ENCODE results near the gene RNASEH2B.

Gene RNASEH2B

DNA sequence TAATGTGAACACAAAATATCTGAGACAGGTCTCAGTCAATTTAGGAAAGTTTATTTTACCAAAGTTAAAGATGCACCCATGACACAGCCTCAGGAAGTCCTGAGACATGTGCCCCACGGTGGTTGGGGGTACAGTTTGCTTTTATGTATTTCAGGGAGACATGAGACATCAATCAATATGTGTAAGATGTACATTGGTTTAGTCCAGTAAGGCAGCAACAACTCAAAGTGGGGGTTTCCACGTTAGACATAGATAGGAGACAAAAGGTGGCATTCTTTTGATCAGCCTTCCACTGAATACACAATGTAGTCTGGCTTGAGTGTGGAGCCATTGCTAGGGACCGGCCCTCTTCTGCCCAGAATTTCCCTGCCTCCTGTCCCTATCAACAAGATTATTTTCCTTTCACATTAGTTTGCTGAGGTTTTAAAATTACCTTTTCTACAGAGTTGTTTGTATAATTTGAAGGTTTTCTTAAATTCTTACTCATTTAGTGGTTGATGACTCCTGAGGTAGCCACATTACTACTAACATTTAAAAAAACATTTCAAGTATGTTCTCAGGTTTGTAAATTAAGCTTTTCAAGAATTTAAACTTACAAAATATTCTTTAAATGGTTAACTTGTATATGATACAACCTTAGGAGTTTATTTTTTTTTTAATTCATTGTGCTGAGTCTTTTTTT, 33.2 kb downstream of the RNASEH2B start:
- DNase-seq: no peak

DNA sequence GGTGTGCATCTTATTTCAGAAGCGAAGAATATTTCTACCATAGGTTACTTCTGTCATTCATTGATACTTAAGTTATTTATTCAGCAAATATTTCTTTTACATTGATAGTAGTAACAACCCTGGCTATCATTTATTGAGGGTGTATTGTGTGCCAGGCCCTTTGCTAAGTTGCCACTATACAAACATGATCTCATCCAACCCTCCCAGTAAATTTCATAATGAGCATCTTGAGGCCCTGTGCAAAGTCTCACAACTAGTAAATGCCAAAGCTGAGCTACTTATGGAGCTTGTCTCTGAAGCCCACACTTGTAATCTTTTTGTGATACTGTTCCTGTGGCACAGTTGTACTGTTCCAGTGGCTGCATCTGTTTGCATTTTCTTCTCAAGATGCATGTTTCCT, 36.1 kb downstream of the RNASEH2B start:
- DNase-seq: no peak

DNA sequence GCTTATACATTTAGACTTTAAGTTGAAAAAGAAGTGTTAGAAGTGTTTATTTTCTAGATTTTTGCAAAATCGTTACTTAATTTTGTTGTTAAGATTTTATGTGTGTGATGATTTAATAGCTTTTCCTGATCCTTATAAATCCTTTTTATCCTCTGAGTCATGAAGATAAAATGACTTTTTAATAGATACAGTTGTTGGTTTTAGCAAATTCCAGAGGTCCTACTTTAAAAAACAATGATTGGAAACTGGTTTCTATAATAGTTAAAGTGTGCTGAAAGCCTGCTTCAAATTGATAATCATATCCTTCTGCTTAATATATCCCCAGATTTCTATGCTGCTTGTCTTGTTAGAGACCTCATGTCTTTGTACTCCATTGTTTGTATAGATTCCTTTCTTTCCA, 39.0 kb downstream of the RNASEH2B start:
- DNase-seq: no peak

DNA sequence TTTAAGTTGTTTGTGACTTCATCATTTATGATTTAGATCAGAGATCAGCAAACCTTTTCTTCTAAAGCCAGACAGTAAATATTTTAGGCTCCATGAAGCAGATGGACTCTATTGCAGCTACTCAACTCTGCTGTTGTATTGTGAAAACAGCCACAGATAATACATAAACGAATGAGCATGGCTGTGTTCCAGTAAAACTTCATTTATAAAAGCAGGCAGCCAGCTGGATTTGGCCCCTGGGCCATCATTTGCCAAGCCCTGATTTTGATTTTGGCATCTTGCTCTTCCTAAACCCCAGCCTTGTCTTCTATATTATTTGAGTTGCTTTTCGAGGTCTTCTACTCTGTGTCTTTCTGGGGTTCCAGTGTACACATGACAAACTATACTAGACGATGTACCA, 41.3 kb downstream of the RNASEH2B start:
- DNase-seq: no peak

DNA sequence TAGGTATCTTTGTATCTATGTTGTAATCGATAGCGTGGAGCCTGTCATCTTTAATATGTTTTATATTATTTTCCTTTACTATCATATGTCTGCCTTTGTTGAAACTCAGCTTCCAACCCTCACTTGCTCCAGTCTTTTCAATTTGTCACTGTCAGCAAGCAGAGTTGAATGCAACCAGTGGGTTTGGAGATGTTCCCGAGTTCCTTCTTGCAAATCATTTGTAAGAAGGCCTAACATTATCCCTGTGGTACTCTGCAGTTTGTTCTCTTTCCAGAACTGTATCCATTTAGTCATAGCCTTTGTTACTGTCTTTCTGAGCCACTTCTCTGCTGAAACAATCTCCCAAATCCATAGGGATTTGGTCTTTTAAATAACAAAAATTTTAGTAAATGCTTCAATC, 41.8 kb downstream of the RNASEH2B start:
- no peak for DNase-seq

DNA sequence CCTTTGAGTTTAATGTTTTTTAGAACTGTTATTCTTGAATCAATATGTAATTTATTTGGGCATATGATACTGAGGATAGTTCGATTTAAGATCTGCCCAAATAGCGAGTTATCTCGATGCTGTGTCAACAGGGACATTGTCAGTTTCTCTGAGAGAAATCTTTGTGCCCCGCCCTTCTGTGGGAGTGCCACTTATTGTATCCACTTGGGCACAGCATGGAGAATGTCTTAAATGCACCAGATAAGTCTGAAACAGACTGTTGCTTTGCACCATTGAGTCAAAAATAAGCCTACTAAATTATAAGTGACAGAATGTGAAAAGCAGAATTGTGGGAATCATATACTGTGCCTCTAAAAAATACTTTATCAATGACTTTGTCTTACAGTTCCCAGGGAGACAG, 45.6 kb downstream of the RNASEH2B start:
- DNase-seq: no peak

DNA sequence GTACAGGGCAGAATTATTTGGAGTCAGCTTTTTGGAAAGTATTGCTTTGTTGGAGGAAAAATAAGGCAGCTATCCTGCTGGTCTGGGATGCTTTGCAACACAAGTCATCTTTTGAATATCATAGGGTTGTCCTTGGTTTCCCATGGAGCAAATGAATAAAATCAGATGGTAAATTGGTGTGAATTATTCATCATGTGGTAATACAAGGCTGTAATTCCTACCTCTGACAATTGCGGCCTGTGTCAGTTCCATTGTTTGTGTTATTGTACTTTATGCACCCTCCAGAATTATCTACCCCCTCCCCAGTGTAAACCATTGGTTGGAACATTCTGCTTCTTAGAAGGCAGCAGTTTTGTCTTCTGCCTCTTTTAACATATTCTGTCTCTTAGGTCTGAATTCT, 46.2 kb downstream of the RNASEH2B start:
- no peak for DNase-seq

DNA sequence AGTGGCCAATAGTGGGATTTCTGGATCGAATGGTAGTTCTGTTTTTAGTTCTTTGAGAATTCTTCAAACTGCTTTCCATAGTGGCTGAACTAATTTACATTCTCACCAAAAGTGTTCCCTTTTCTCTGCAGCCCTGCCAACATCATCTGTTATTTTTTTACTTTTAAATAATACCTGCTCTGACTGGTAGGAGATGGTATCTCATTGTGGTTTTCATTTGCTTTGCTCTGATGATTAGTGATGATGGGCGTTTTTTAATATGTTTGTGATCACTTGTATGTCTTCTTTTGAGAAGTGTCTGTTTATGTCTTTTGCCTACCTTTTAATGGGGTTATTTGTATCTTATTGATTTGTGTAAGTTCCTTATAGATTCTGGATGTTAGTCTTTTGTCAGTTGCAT, 48.0 kb downstream of the RNASEH2B start:
- no peak for DNase-seq

DNA sequence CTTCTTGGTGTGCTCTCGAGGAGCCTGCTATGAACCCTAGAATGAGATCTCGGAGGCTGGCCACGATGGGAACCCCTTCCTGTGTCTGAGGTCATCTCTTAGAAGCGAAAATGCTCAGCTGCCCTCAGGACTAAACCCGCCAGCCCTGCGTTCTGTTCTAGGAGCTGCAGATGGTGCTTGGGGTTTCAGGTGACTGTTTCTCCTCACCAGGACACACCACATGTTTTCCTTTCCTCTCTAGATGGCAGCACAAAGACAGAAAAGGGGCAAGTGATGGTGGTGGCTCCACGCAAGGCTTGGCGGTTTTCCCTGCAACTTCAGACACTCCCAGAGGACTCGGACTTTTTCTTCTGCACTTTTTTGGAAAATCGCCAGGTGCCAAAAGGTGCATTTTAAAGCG, 60.1 kb downstream of the RNASEH2B start:
- DNase-seq: no peak

DNA sequence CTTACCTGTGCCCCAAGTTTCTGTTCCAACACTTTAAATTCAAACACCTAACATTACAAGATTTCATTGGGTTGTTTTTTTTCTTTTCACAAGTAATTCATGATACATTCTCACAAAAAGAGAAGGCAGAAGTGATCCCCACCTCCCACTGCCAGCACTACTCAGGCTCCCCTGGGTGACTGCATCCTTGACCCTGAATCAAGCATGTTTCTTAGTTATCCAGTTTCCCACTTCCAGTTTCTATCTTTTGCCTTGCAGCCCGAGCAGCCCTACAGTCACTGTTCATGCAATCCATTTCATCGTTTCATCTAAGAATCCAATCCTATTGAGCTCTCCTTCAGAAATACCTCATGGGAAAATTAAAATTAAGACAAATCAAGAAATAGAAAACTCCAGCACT, 61.4 kb downstream of the RNASEH2B start:
- peak; percentile 80 for DNase-seq

DNA sequence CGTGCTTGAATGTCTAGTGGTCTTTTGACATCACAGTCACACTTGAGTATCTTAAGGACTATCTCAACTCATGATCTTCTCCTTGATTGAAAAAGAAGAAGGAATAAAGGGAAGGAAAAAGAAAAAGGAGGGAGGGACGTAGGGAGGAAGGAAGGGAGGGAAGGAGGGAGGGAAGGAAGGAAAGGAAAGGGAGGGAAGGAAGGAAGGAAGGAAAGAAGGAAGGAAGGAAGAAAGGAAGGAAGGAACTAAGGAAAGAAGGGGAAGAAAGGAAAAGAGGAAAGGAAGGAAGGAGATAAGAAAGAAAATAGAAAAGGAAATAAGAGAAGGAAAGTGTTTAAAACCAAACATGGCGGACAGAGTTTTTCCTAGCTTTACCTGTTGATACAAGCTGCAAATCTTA, 64.7 kb downstream of the RNASEH2B start:
- no peak for DNase-seq

DNA sequence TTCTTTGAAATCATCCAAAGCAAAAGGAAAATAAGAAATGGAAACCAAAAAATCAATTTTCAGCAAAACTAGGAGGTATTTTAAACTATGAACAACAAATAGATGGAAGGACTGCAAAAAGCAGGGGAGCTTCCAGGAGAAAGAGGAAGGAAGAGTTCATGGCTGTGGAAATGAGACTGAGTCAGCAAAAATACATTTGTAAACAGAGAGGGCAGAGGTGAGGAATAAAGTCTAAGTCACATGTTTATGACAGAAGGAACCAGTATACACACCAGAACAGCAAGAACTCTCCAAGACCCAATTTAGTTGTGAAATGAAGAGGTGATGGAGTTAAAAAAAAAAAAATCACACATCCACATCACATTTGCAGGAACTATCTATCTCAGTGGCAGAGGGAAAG, 69.6 kb downstream of the RNASEH2B start:
- peak; percentile 31 for DNase-seq

DNA sequence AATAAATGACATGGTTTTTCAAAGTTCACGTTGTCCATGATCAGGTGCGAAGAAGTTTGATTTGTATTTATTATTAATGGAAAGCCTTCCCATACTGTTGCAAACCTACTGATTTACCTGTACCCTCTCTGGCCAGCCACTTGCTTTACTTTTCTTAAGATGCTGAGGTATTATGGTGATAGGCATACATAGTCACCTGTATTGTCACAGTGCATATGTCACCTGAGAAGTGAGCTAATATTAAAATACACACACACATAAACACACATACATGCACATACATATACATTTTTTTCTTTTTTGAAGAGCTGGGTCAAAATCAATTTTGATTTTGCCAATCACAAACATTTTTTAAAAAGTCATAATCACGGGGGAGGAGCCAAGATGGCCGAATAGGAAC, 72.1 kb downstream of the RNASEH2B start:
- no peak for DNase-seq

DNA sequence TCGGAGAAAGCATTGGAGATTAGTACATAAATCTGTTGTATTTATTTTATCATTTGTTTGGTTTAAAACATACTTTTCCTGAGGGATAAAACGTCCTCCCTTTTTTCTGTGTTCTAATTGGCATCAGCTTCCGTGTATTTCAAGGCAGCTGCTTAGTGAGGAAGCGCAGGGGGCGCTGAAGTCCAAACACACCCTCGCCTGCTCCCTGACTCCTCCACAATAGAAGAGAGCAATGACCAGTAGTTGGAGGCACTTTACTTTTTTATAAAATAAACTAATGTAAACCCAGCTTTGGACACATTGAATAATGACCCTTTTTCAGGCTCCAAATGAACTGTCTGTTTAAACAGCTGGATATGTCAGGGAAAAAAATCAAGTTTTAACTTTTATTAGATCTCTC, 79.9 kb downstream of the RNASEH2B start:
- DNase-seq: no peak

DNA sequence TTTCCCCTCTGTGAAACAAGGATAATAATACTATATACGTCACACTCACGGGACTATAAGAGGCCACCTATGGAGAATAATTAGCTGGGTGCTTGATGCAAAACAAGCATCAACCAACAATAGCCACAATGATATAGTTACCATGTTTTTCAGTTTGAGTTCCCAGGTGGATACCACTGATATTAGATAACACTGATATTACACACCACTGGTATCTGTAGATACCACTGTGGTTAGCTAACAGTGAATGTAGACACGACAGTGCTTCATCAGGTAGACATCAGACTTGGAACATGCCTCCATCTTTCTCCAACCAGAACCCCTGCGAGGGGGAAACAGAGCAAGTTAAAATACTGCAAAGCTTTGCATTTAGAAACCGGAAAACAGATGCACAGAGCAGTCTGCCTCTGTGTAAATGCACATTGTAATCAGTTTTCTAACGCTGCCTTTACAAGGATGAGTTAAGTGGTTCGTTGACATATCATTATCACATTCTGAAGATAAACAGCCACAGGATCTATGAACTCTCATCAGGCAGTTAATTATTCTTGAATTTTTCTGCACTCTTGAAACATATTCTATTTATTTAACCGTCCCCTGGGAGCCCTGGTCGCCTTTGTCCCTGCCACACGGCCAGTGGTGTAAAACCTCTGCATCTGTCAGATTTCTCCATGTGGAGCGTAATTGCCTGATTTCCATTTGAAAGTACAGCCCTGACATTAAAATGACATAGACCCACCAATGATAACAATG, 80.7 kb downstream of the RNASEH2B start:
- DNase-seq: no peak

DNA sequence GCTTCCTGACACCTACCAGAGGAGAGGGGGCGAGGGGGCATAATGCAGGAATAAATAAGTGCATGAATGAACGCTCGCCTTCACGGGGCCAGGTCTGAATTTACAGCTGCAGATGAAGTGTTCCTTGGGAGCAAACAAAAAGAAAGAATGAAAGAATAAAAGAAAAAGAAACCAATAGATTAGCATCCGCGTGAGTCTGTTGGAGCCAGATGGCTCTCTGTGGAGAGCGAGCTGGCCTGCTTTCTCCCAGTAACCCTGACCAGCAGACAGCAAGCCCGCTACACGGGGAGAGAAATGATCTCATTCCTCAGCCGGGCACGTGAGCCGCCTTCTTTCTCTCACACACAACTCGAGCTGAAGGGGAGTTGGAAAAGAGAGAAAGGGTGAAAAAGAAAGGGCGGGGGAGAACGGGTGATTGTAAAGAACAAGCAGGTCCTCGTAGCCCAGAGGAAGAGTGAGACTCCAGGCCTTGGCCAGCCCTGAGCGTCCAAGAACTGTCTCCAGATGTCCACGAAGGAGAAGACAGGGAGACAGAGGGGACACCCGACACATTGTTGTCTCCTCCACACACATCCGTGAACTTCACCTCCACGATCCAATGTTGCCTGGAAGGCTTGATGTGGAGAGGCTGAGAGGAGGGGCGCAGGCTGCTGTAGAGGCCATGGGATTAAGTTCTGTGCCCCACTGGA, 81.4 kb downstream of the RNASEH2B start:
- no peak for DNase-seq

DNA sequence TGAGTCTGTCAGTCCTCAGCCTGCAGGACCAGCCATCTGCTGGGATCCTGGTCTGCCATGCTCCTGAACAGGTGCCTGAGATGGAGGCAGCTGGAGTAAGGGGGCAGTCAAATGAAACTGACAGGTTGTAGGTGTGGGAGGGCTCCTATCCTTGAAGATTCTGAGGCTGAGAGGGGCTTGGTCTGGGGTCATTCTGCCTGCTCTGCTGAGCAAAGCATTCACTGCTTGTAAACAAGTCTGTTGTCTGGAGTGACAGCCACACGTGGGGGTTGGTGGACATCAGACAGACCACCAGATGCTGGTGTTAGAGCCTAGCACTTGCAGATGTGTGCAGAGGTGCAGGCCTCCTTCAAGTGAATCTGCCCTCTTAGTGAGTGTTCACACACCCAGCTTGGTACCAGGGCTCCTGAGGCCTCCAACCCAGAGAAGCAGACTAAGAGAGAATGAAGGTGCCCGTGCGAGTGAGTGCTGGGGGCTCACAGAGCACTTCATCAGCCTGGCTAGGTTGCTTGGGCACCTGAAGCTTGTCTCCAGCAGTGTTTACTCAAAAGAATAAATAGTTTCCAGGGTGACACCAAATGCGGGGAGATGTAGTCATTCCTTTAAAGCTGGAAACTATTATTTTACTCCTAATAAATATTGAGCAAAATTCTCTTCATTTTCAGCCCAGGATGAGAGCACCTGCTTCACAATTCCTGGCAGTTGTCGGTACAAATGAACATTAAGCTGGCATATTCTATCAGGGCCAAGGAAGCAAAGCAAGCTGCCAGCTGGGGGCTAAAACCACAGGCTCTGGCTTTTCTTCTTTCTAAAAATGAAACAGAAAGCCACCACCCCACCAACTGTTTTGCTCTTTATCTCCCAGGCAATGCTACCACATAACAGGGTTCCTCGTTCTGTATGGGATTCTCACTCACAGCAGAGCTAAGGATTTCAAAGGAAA, 82.3 kb downstream of the RNASEH2B start:
- peak; percentile 85 for DNase-seq

DNA sequence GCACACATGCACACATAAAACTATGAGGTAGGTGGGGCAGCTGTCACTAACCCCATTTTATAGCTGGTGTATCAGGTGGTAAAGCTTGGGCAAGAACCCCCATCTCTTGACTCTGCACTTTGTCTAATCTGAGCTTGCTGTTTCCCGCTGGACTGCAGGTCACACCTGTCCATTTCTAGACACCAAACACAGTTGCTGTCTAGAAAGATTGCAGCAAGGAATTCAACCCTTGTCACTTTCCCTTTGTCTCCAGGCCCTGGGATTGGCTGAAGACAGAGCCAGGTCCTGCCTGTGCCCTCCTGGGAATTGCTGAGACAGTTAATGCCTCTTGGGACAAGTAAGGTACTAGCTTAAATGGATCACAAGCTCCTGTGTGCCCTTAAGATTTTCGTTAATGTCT, 83.8 kb downstream of the RNASEH2B start:
- DNase-seq: no peak

DNA sequence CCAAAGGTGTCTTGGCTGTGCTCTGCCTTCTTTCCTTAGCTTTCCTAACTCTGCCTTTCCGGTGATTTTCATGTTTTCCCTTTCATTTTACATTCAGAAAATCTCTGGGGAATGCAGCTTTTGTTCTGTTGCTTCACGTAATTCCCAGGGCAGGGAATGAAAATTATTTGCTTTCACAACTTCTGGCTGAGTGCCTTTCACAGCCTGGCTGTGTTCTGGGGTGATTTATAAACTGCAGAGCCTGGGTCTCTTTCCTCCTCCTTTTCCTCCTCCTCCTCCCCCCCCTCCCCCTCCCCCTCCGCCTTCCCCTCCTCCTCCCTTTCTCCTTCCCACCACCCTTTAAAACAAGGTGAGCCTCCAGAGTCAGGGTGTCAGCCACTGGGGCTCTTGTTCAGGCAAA, 84.3 kb downstream of the RNASEH2B start:
- no peak for DNase-seq

DNA sequence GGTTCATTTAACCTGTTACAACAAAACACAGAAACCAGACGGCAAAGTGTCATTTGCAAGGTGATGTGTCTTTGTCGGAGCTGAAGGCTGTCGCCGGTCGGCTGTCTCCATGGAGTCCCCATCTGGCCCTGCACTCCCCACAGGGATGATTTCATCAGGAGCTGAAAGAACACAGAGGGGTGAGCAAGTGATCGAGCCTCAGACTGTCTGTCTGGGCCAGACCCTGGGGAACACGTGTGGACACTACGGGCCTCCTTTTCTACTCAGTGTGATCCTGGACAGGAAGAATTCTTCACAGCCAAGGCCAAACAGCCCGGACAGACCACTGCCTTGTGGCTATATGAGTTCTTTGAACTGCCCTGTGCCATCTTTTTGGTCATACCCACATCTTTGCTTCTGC, 85.1 kb downstream of the RNASEH2B start:
- no peak for DNase-seq

DNA sequence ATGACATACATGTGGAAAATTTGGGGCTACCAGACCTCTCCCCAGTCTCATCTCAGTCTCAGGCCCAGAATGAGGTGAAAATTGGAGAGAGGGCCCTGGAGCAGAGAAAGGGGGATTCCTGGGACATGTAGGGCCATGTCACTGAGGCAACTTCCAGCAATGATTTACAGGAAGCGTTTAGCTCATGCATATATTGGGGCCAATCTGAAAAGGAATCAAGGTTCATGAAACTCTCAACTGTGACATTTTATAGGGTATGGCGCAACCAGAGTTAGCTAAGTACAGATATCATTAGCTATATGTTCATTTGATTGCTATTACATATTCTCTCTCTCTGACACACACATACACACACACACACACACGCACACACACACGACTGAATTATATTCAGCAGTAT, 86.3 kb downstream of the RNASEH2B start:
- DNase-seq: no peak

DNA sequence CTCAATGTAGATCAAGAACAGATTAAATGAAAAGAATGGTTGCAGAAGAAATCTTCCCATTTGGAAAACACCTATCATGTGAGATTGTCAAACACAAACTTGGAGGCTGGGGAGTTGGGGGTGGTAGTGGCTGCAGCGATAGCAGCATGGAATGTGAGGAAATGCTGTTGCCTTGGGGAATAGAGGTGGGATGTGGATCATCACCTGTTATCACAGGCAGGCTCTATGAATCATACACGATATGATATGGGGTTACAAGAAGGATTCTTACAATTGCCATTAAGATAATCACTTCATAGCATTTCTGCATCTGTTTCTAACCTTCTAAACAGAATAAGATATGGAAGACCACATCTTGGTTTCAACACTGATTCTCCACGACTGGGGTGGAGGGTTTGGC, 88.7 kb downstream of the RNASEH2B start:
- no peak for DNase-seq

DNA sequence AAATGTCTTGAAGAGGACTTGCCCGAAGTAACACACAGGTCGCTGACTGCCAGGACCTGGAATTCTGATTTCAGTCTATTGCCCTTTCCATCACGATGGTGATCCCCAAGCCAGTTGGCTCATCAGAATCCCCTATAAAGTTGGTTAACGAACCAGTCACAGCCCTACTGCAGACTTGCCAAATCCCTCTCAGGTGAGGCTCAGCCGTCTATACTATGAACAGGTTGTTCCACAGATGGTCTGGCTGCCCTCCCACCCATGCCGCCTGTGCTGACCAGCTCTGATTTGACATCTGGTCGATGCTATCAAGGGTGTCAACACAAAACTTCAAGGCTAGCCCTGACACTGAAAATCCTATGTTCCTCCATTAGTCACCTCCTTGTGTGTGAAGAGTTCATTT, 90.0 kb downstream of the RNASEH2B start:
- no peak for DNase-seq

All from MV-4-11 (cell line).